ENCODE data around the gene TNIK.

- TF ChIP-seq TAF1 (IDR thresholded peaks at IDR 0.05; ENCODE audit: borderline replicate concordance, low read depth, low read length) (no peak), POLR2A (IDR thresholded peaks at IDR 0.05; ENCODE audit: low read depth, low read length) (no peak), POLR2AphosphoS5 (IDR thresholded peaks at IDR 0.05; ENCODE audit: low read depth, low read length) (no peak)
These were observed 136.2 kb downstream of the TNIK start for GRCh38 chr3:171323938-171324536.

Data from GM12892 (cell line).